HCT116 (cell line): ENCODE measurements around the gene MGME1. TPM values are rescaled to one million over a fixed set of nuclear protein-coding genes. Genes with fewer than 3 reads are reported as not detected.

ENCODE experiments used
- ATAC-seq: fragments of 200-7000 bp; cut with Tn5 transposase; 2 replicates; pipeline ENCODE4 v1.9.1; 2020; ENCODE audit warnings: mild to moderate bottlenecking, moderate library complexity
- BruUV-seq: library from RNA; stranded (reverse); fragments of 400-500 nt; replicated peaks from 2 replicates; lab custom pipeline; 2021; lab: Mats Ljungman, UMichigan
- CTCF ChIA-PET: fragments of 300-600 bp; sonication (Branson Sonifier 250); formaldehyde crosslinking; loops from one replicate; lab custom pipeline; 2021; ENCODE audit warnings: antibody characterized with exemption; lab: Charles Lee
- POLR2A ChIA-PET: fragments of 300-600, 350-600 bp; sonication (Branson Sonifier 250); formaldehyde crosslinking; loops from one replicate; lab custom pipeline; 2021; ENCODE audit warnings: antibody characterized with exemption; lab: Charles Lee
- RAD21 ChIA-PET, 2 experiments: fragments of 300-600 bp; sonication (Branson Sonifier 250); formaldehyde crosslinking; loops; one replicate each; lab custom pipeline; 2023; ENCODE audit warnings: low total read pairs in 2 of 2; ENCODE audit not compliant: uncharacterized antibody in 2 of 2, unreplicated experiment in 2 of 2, low non-redundant PET in 1 of 2; lab: Charles Lee
- DNase-seq: peaks from one replicate; pipeline ENCODE4 v3.0.0-alpha.2; 2010; ENCODE audit warnings: low read depth, low spot score
- H2AFZ ChIP-seq: fragments of 200-600 bp; shearing (Covaris generic), sonication (generic); 2 replicates; pipeline ENCODE4 v1.6.1; 2017; ENCODE audit warnings: low read depth, mixed run types, mixed read lengths, antibody characterized with exemption, low read length; ENCODE audit not compliant: poor library complexity, severe bottlenecking
- H3K27ac ChIP-seq: 2 replicates; pipeline ENCODE4 v1.5.1; 2012; ENCODE audit warnings: low read depth, low read length
- H3K27me3 ChIP-seq: fragments of 200-600 bp; sonication (generic); 2 replicates; pipeline ENCODE4 v1.6.1; 2016; ENCODE audit warnings: mixed run types, low read length, mixed read lengths; ENCODE audit not compliant: insufficient read depth
- H3K36me3 ChIP-seq, 2 experiments: fragments of 200-500 bp in 1 of 2; fragments of 200-600 bp in 1 of 2; sonication (Bioruptor generic) in 1 of 2; sonication (generic) in 1 of 2; 2 replicates each; pipeline versions ENCODE4 v1.5.1 to v1.6.1; 2014 to 2016; ENCODE audit warnings: low read length in 2 of 2, inconsistent platforms in 1 of 2, mixed read lengths in 1 of 2, mixed run types in 1 of 2; ENCODE audit not compliant: insufficient read depth in 2 of 2, control insufficient read depth in 1 of 2
- H3K4me1 ChIP-seq, 2 experiments: fragments of 200-600 bp in 1 of 2; sonication (generic) in 1 of 2; 2 replicates each; pipeline versions ENCODE4 v1.5.1 to v1.6.1; 2012 to 2017; ENCODE audit warnings: low read length in 2 of 2, inconsistent platforms in 1 of 2, mild to moderate bottlenecking in 1 of 2, mixed read lengths in 1 of 2, mixed run types in 1 of 2, moderate library complexity in 1 of 2; ENCODE audit not compliant: insufficient read depth in 2 of 2, control insufficient read depth in 1 of 2
- H3K4me2 ChIP-seq: fragments of 200-600 bp; sonication (generic); 2 replicates; pipeline ENCODE4 v1.6.1; 2017; ENCODE audit warnings: mixed run types, low read length, mixed read lengths
- H3K4me3 ChIP-seq, 2 experiments: fragments of 200-600 bp in 1 of 2; sonication (generic) in 1 of 2; replicated peaks in 1 of 2; 2 replicates each; pipeline ENCODE4 v1.5.1; 2011 to 2016; ENCODE audit warnings: low read length in 2 of 2, control low read depth in 1 of 2, low read depth in 1 of 2, mild to moderate bottlenecking in 1 of 2, mixed read lengths in 1 of 2, mixed run types in 1 of 2
- H3K79me2 ChIP-seq: fragments of 200-600 bp; sonication (generic); 2 replicates; pipeline ENCODE4 v1.6.1; 2017; ENCODE audit warnings: mild to moderate bottlenecking, mixed run types, low read length, moderate library complexity, mixed read lengths; ENCODE audit not compliant: insufficient read depth
- H3K9ac ChIP-seq: fragments of 200-600 bp; sonication (generic); 2 replicates; pipeline ENCODE4 v1.6.1; 2016; ENCODE audit warnings: low read length, mixed read lengths
- H3K9me2 ChIP-seq: fragments of 200-600 bp; sonication (generic), shearing (Covaris generic); 2 replicates; pipeline ENCODE4 v1.6.1; 2017; ENCODE audit warnings: mixed run types, mild to moderate bottlenecking, moderate library complexity; ENCODE audit not compliant: insufficient read depth
- H3K9me3 ChIP-seq, 2 experiments: fragments of 200-500 bp in 1 of 2; fragments of 200-600 bp in 1 of 2; sonication (Bioruptor generic) in 1 of 2; sonication (generic) in 1 of 2; 2 replicates each; pipeline ENCODE4 v1.6.1; 2014 to 2017; ENCODE audit warnings: low read length in 2 of 2, mixed read lengths in 2 of 2, inconsistent platforms in 1 of 2, low read depth in 1 of 2, mild to moderate bottlenecking in 1 of 2, mixed run types in 1 of 2, moderate library complexity in 1 of 2; ENCODE audit not compliant: control insufficient read depth in 1 of 2, insufficient read depth in 1 of 2
- H4K20me1 ChIP-seq: fragments of 200-600 bp; sonication (generic), shearing (Covaris generic); 2 replicates; pipeline ENCODE4 v1.6.1; 2017; ENCODE audit warnings: mixed run types, mild to moderate bottlenecking, moderate library complexity; ENCODE audit not compliant: insufficient read depth
- ATF3 ChIP-seq: IDR thresholded peaks from 2 replicates; pipeline ENCODE4 v1.6.1; 2012
- CEBPB ChIP-seq: IDR thresholded peaks from 2 replicates; pipeline ENCODE4 v1.6.1; 2012; ENCODE audit warnings: low read depth
- CTCF ChIP-seq, 3 experiments: fragments of 200-600 bp in 1 of 3; sonication (generic) in 1 of 3; IDR thresholded peaks in 2 of 3; conservative IDR thresholded peaks in 1 of 3; 2 replicates each; pipeline ENCODE4 v1.5.1; 2012 to 2017; ENCODE audit warnings: low read depth in 2 of 3, low read length in 2 of 3, antibody characterized with exemption in 1 of 3, borderline replicate concordance in 1 of 3, control low read depth in 1 of 3, mild to moderate bottlenecking in 1 of 3, mixed read lengths in 1 of 3, mixed run types in 1 of 3, moderate library complexity in 1 of 3; ENCODE audit not compliant: insufficient read depth in 1 of 3
- EGR1 ChIP-seq: IDR thresholded peaks from 2 replicates; pipeline ENCODE4 v1.6.1; 2012; ENCODE audit warnings: low read depth
- ELF1 ChIP-seq: IDR thresholded peaks from 2 replicates; pipeline ENCODE4 v1.6.1; 2012; ENCODE audit warnings: low read depth, borderline replicate concordance
- FOSL1 ChIP-seq: IDR thresholded peaks from 2 replicates; pipeline ENCODE4 v1.6.1; 2012; ENCODE audit warnings: low read depth
- JUND ChIP-seq: IDR thresholded peaks from 2 replicates; pipeline ENCODE4 v1.6.1; 2012
- MAX ChIP-seq: IDR thresholded peaks from 2 replicates; pipeline ENCODE4 v1.6.1; 2012
- RAD21 ChIP-seq: IDR thresholded peaks from 2 replicates; pipeline ENCODE4 v1.6.1; 2012; ENCODE audit warnings: low read depth, mild to moderate bottlenecking
- SRF ChIP-seq: IDR thresholded peaks from 2 replicates; pipeline ENCODE4 v1.6.1; 2012; ENCODE audit warnings: low read depth
- YY1 ChIP-seq: IDR thresholded peaks from 2 replicates; pipeline ENCODE4 v1.6.1; 2011; ENCODE audit warnings: low read length, low read depth, moderate library complexity, mild to moderate bottlenecking; ENCODE audit not compliant: insufficient replicate concordance; ENCODE audit errors: extremely low read depth
- ZBTB33 ChIP-seq: IDR thresholded peaks from 2 replicates; pipeline ENCODE4 v1.6.1; 2011; ENCODE audit warnings: mild to moderate bottlenecking, low read length, moderate library complexity; ENCODE audit not compliant: insufficient replicate concordance; ENCODE audit errors: extremely low read depth
- ZNF274 ChIP-seq: fragments of 200-500 bp; sonication (Bioruptor generic); IDR thresholded peaks from 2 replicates; pipeline ENCODE4 v1.6.1; 2014; ENCODE audit warnings: mild to moderate bottlenecking, low read depth, low read length, inconsistent platforms
- intact Hi-C: fragments of 100-400 bp; cut with micrococcal nuclease; formaldehyde crosslinking; loops from 2 replicates; pipeline ENCODE4 v1.10.0; 2022
- total RNA-seq: library from RNA; stranded (reverse); gene quantifications from one replicate; pipeline ENCODE4 v1.2.1, GENCODE V29; 2021; ENCODE audit not compliant: unreplicated experiment

Gene MGME1
- total RNA-seq, 1 experiment from 2014 or later, result 37.1 TPM

- DNase-seq (no peak), ATAC-seq (no peak)
- H3K4me1 ChIP-seq, result peaks cover 0 to 6% of the 10 kb centered on the region in 2 experiments; a peak in 2 of 4 replicates
- H3K4me3 ChIP-seq, result no peak overlapping the region
- H3K27ac ChIP-seq, result no peak overlapping the region
- no peaks in the 10 kb centered on the region for H4K20me1 ChIP-seq
- no peak overlapping the region for H3K9ac ChIP-seq
- no peaks in the 10 kb centered on the region for H3K27me3 ChIP-seq
- H2AFZ ChIP-seq, result no peak overlapping the region
- no peak overlapping the region for H3K4me2 ChIP-seq
- POLR2A ChIA-PET, result no interaction called here
- intact Hi-C loops, result loop anchor here (10.0 kb wide), 2 partner anchors 281 to 459 kb away; partner anchors contain the start of gene BFSP1
- H3K9me2 ChIP-seq, result no peaks in the 10 kb centered on the region
- no peaks in the 10 kb centered on the region for H3K9me3 ChIP-seq
- peaks cover 4% of the 10 kb centered on the region for H3K79me2 ChIP-seq
- CTCF ChIA-PET, result no interaction called here
- RAD21 ChIA-PET, result no interaction called here
- TF ChIP-seq EGR1 (no peak), CEBPB (no peak), JUND (no peak)
- no TSS peak for BruUV-seq
- peaks cover 5 to 15% of the 10 kb centered on the region in 2 experiments for H3K36me3 ChIP-seq
Measured at GRCh38 chr20:17993546-17993945, 24.7 kb downstream of the MGME1 start.

- POLR2A ChIA-PET, result no interaction called here
- DNase-seq (peak; percentile 26), ATAC-seq (peak; percentile 76)
- H3K79me2 ChIP-seq, result no peaks in the 10 kb centered on the region
- H3K27me3 ChIP-seq, result no peaks in the 10 kb centered on the region
- peak overlapping the region; percentile 20; the same call in 1 of the 2 replicates for H3K4me2 ChIP-seq
- intact Hi-C loops, result loop anchor here (1.0 to 10.0 kb wide), 4 partner anchors 279 to 491 kb away; partner anchors contain the start of gene BFSP1
- peaks cover 0 to 6% of the 10 kb centered on the region in 2 experiments; a peak in 2 of 4 replicates for H3K4me1 ChIP-seq
- no peak overlapping the region for H3K27ac ChIP-seq
- TF ChIP-seq SRF (no peak), YY1 (no peak), ZBTB33 (no peak), FOSL1 (no peak), RAD21 (peak; percentile 85), MAX (no peak), ELF1 (no peak), CTCF (IDR thresholded peaks at IDR 0.05 in 2 of 3, conservative IDR thresholded peaks at IDR 0.05 in 1 of 3; ENCODE audit: borderline replicate concordance in 1 of 3, insufficient read depth in 1 of 3, low read depth in 2 of 3, low read length in 2 of 3) (peak; percentile 81 to 96 (median 92)), ATF3 (no peak), ZNF274 (no peak)
- CTCF ChIA-PET, result interaction anchor here (0.7 kb wide), 1 partner anchor 358 kb away, joined by 3 read pairs; no protein-coding TSS in a partner anchor
- RAD21 ChIA-PET, result no interaction called here
- no peaks in the 10 kb centered on the region for H4K20me1 ChIP-seq
- peak overlapping the region; percentile 80 for H2AFZ ChIP-seq
- no peaks in the 10 kb centered on the region for H3K9me3 ChIP-seq
- no TSS peak for BruUV-seq
- H3K9me2 ChIP-seq, result no peaks in the 10 kb centered on the region
- H3K4me3 ChIP-seq, result no peak overlapping the region
- H3K36me3 ChIP-seq, result no peaks in the 10 kb centered on the region
- H3K9ac ChIP-seq, result no peak overlapping the region
Measured at GRCh38 chr20:17995967-17996819, 27.4 kb downstream of the MGME1 start.
